Eye (tissue), 1 donor: ENCODE results near the gene ATP5MC2.
"Not testable (repeated sequence)": the region's sequence is repeated elsewhere in the genome, so short reads cannot be mapped to it uniquely, and the experiment has no call there.

ENCODE experiments used
- DNase-seq: peaks from one replicate; pipeline ENCODE4 v3.0.0-alpha.2; 2015

ATP5MC2 gene

GRCh38 chr12:53688134-53688533 lies 12.3 kb upstream of the ATP5MC2 start:
- DNase-seq, result no peak

GRCh38 chr12:53686436-53686835 lies 10.6 kb upstream of the ATP5MC2 start:
- no peak for DNase-seq

- DNase-seq, result no peak
These were observed 8.9 kb upstream of the ATP5MC2 start for GRCh38 chr12:53684654-53685220.

- DNase-seq, result no peak
These were observed 8.1 kb upstream of the ATP5MC2 start for GRCh38 chr12:53683983-53684382.

GRCh38 chr12:53683494-53683893 lies 7.6 kb upstream of the ATP5MC2 start:
- DNase-seq, result no peak

GRCh38 chr12:53680061-53680460 lies 4.2 kb upstream of the ATP5MC2 start:
- DNase-seq, result not testable (repeated sequence)

GRCh38 chr12:53677800-53678148 lies 1.9 kb upstream of the ATP5MC2 start:
- no peak for DNase-seq

GRCh38 chr12:53677016-53677799 lies 1.3 kb upstream of the ATP5MC2 start:
- peak; percentile 83 for DNase-seq

- no peak for DNase-seq
These were observed 753 bp upstream of the ATP5MC2 start for GRCh38 chr12:53676656-53677015.

- DNase-seq, result no peak
These were observed 744 bp downstream of the ATP5MC2 start for GRCh38 chr12:53674977-53675700.

- DNase-seq, result no peak
These were observed 4.9 kb downstream of the ATP5MC2 start for GRCh38 chr12:53670971-53671370.

- DNase-seq, result no peak
These were observed 5.6 kb downstream of the ATP5MC2 start for GRCh38 chr12:53670308-53670707.

GRCh38 chr12:53667080-53667479 lies 8.8 kb downstream of the ATP5MC2 start:
- DNase-seq, result no peak

- peak; percentile 66 for DNase-seq
These were observed 10.9 kb downstream of the ATP5MC2 start for GRCh38 chr12:53664936-53665335.

GRCh38 chr12:53664191-53664590 lies 11.7 kb downstream of the ATP5MC2 start:
- DNase-seq, result no peak

GRCh38 chr12:53660041-53660440 lies 15.8 kb downstream of the ATP5MC2 start:
- peak; percentile 56 for DNase-seq

GRCh38 chr12:53659571-53659981 lies 16.3 kb downstream of the ATP5MC2 start:
- DNase-seq, result no peak

- peak; percentile 74 for DNase-seq
These were observed 16.8 kb downstream of the ATP5MC2 start for GRCh38 chr12:53659011-53659551.

- DNase-seq, result no peak
These were observed 18.8 kb downstream of the ATP5MC2 start for GRCh38 chr12:53657041-53657440.

GRCh38 chr12:53653595-53653994 lies 22.3 kb downstream of the ATP5MC2 start:
- DNase-seq, result no peak

GRCh38 chr12:53652366-53652765 lies 23.5 kb downstream of the ATP5MC2 start:
- DNase-seq, result no peak

GRCh38 chr12:53651737-53652136 lies 24.1 kb downstream of the ATP5MC2 start:
- no peak for DNase-seq

GRCh38 chr12:53646300-53646699 lies 29.6 kb downstream of the ATP5MC2 start:
- not testable (repeated sequence) for DNase-seq

GRCh38 chr12:53645165-53645564 lies 30.7 kb downstream of the ATP5MC2 start:
- no peak for DNase-seq
